Neural progenitor cell (in vitro differentiated cells): ENCODE data around the gene DNAH7.

Source experiments
- EZH2 ChIP-seq: fragments of 200-600 bp; sonication (generic); IDR thresholded peaks from 2 replicates; pipeline ENCODE4 v1.6.1; 2017; ENCODE audit warnings: antibody characterized with exemption, mild to moderate bottlenecking, moderate library complexity
- EZH2phosphoT487 ChIP-seq: fragments of 200-600 bp; sonication (generic); IDR thresholded peaks from 2 replicates; pipeline ENCODE4 v1.6.1; 2017; ENCODE audit warnings: antibody characterized with exemption
- TF ChIP-seq, protein P1 (sequence below): fragments of 200-600 bp; sonication (generic); IDR thresholded peaks from 2 replicates; pipeline ENCODE4 v1.5.1; 2017; ENCODE audit warnings: antibody characterized with exemption, mild to moderate bottlenecking

DNA sequence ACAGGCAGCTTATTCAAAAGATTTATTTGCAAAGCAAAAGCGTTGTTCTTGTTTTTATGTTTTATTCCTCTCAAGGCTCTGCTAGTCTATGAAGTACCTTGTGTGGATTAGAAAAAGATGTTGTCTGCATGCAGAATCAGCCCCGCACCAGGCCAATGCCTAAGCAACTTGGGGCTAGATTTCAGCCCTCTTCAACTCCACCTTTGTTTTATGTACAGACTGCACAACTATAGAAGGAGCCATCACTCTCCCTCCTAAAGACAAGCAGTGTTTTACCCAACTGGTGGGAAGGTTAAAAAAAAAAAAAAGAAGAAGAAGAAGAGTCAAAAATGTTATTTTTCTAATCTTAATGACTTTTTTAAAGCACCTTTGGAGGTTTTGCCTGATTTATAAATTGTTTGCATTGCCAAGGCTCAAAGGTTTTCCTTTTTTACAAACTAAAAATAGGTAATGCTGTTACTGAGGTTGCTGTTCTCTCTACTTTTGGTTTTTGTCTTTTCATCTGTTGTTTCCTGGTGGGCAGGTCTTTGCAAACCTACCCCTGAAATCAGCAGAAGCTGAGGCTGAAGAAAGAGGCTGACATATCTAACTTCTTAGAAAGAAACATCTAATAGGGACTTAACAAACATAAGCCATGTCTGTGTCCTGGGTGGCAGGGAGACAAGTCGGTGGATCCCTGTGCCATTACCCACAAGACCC, 247.6 kb downstream of the DNAH7 start:
- TF ChIP-seq, protein P1, sequence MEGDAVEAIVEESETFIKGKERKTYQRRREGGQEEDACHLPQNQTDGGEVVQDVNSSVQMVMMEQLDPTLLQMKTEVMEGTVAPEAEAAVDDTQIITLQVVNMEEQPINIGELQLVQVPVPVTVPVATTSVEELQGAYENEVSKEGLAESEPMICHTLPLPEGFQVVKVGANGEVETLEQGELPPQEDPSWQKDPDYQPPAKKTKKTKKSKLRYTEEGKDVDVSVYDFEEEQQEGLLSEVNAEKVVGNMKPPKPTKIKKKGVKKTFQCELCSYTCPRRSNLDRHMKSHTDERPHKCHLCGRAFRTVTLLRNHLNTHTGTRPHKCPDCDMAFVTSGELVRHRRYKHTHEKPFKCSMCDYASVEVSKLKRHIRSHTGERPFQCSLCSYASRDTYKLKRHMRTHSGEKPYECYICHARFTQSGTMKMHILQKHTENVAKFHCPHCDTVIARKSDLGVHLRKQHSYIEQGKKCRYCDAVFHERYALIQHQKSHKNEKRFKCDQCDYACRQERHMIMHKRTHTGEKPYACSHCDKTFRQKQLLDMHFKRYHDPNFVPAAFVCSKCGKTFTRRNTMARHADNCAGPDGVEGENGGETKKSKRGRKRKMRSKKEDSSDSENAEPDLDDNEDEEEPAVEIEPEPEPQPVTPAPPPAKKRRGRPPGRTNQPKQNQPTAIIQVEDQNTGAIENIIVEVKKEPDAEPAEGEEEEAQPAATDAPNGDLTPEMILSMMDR = no peak
- no peak for TF ChIP-seq EZH2phosphoT487
- no peak for TF ChIP-seq EZH2
